ENCODE results near the gene FRMD1. TPM values are rescaled to one million over a fixed set of nuclear protein-coding genes. Genes with fewer than 3 reads are reported as not detected.

FRMD1 gene
- total and polyA plus RNA-seq, 2 experiments from 2014 or later, result 0.07 TPM; not detected in 1

DNA sequence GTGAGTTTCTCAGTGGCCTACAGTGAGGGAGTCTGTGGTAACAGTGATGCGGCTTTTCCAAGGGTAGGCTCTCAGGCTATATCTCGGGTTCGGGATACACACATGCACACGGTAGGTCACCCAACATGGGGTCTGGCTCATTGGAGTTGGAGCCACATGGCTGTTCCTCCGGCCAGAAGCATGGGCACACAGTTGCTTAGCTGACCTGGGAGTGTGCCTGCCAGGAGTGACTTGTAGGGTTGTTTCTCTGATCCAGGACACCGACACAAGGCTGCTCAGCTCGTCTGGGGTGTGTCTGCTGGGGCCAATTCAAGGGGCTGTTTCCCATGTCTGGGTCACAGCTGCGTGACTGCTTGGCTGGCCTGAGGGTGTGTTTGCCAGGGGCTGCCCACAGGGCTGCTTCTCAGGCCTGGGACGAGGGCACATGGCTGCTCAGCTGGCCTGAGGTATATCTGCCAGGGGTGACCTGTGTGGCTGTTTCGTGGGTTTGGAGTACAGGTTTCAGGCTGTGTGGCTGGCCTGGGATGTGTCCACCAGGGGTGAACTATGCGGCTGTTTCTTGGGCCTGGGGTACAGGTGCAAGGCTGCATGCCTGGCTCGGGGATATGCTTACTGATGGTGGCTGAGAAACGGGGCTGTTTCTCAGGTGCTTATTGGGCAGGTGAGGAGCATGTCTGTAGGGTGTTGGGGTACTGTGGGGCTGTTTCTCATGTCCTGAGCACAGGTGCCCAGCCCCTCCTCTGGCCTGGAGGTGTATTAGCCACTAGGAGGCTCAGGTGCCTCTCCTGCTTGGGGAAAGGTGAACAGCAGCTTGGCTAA, 66.4 kb downstream of the FRMD1 start:
- 85% methylated on average over 13 of the region's 13 CpGs for WGBS (ENCODE audit: low lambda C conversion rate, missing lambda C conversion rate)
- DNase-seq (ENCODE audit: low spot score), result no peak

DNA sequence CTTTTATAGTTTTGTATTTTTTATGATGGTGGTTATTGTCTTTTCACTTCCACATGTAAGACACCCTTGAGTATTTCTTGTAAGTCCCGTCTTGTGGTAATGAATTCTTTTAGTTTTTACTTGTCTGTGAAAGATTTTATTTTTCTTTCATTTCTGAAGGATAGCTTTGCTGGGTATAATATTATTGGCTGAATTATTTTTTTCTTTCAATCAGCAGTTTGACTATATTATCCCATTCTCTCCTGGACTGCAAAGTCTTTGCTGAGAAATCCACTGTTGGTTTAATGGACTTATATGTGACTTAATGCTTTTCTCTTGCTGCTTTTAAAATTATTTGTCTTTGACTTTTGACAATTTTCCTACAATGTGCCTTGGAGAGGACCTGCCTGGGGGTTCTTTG, 67.7 kb downstream of the FRMD1 start:
- Histone ChIP-seq H2AFZ (no peak overlapping the region), H3K79me2 (no peaks in the 10 kb centered on the region)
- WGBS (ENCODE audit: low lambda C conversion rate, missing lambda C conversion rate), result 91% methylated on average over 1 of the region's 1 CpG

More for the DNA sequence above, 66.4 kb downstream of the FRMD1 start:
- Histone ChIP-seq H3K9me3 (ENCODE audit: low read depth) (peaks cover 11% of the 10 kb centered on the region), H3K4me2 (no peak overlapping the region), H3K79me2 (no peaks in the 10 kb centered on the region), H3K4me3 (no peak overlapping the region), H4K20me1 (ENCODE audit: insufficient read depth, poor library complexity, severe bottlenecking) (no peaks in the 10 kb centered on the region), H3K4me1 (ENCODE audit: insufficient read depth) (peaks cover 15% of the 10 kb centered on the region), H3K36me3 (replicated peaks; ENCODE audit: insufficient read depth, low read depth) (no peaks in the 10 kb centered on the region), H3K9me2 (replicated peaks; ENCODE audit: insufficient read depth) (no peaks in the 10 kb centered on the region), H3K27me3 (no peaks in the 10 kb centered on the region), H3K27ac (no peak overlapping the region), H2AFZ (no peak overlapping the region)
- TF ChIP-seq EZH2phosphoT487 (IDR thresholded peaks at IDR 0.05; ENCODE audit: low read depth, severe bottlenecking, unreplicated experiment) (no peak), EZH2 (IDR thresholded peaks at IDR 0.05; ENCODE audit: borderline replicate concordance) (no peak)
- TF ChIP-seq, protein P1, sequence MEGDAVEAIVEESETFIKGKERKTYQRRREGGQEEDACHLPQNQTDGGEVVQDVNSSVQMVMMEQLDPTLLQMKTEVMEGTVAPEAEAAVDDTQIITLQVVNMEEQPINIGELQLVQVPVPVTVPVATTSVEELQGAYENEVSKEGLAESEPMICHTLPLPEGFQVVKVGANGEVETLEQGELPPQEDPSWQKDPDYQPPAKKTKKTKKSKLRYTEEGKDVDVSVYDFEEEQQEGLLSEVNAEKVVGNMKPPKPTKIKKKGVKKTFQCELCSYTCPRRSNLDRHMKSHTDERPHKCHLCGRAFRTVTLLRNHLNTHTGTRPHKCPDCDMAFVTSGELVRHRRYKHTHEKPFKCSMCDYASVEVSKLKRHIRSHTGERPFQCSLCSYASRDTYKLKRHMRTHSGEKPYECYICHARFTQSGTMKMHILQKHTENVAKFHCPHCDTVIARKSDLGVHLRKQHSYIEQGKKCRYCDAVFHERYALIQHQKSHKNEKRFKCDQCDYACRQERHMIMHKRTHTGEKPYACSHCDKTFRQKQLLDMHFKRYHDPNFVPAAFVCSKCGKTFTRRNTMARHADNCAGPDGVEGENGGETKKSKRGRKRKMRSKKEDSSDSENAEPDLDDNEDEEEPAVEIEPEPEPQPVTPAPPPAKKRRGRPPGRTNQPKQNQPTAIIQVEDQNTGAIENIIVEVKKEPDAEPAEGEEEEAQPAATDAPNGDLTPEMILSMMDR (IDR thresholded peaks at IDR 0.05; ENCODE audit: poor library complexity), result no peak

DNA sequence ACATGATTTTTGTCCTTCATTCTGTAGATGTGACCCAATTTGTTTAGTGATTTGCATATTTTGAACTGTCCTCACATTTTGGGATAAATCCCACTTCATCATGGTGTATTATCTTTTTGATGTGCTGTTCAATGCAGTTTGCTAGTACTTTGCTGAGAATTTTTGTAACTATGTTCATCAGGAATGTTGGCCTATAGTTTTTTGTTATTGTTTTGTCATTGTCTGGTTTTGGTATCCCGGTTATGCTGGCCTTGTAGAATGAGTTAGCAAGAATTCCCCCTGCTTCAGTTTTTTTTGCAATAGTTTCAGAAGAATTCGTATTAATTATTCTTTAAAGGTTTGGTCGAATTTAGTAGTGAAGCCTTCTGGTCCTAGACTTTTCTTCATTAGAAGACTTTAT, 69.7 kb downstream of the FRMD1 start:
- WGBS (ENCODE audit: low lambda C conversion rate, missing lambda C conversion rate), result 90% methylated on average over 3 of the region's 3 CpGs

More for the DNA sequence above, 67.7 kb downstream of the FRMD1 start:
- Histone ChIP-seq H3K9me2 (replicated peaks; ENCODE audit: insufficient read depth) (no peaks in the 10 kb centered on the region), H3K4me1 (ENCODE audit: insufficient read depth) (peaks cover 4% of the 10 kb centered on the region), H4K20me1 (ENCODE audit: insufficient read depth, poor library complexity, severe bottlenecking) (no peaks in the 10 kb centered on the region), H3K9me3 (ENCODE audit: low read depth) (peaks cover 11% of the 10 kb centered on the region), H3K36me3 (replicated peaks; ENCODE audit: insufficient read depth, low read depth) (no peaks in the 10 kb centered on the region), H3K27me3 (no peaks in the 10 kb centered on the region), H3K27ac (no peak overlapping the region), H3K4me3 (no peak overlapping the region), H3K4me2 (no peak overlapping the region)
- no peak for DNase-seq (ENCODE audit: low spot score)
- TF ChIP-seq, protein P1 (IDR thresholded peaks at IDR 0.05; ENCODE audit: poor library complexity), result no peak
- TF ChIP-seq EZH2phosphoT487 (IDR thresholded peaks at IDR 0.05; ENCODE audit: low read depth, severe bottlenecking, unreplicated experiment), result no peak
- no peak for TF ChIP-seq EZH2 (IDR thresholded peaks at IDR 0.05; ENCODE audit: borderline replicate concordance)

More for the DNA sequence above, 69.7 kb downstream of the FRMD1 start:
- Histone ChIP-seq H2AFZ (no peak overlapping the region), H3K27ac (no peak overlapping the region), H4K20me1 (ENCODE audit: insufficient read depth, poor library complexity, severe bottlenecking) (no peaks in the 10 kb centered on the region), H3K4me1 (ENCODE audit: insufficient read depth) (no peaks in the 10 kb centered on the region), H3K36me3 (replicated peaks; ENCODE audit: insufficient read depth, low read depth) (no peaks in the 10 kb centered on the region), H3K9me3 (ENCODE audit: low read depth) (peaks cover 11% of the 10 kb centered on the region), H3K4me2 (no peak overlapping the region), H3K27me3 (no peaks in the 10 kb centered on the region), H3K9me2 (replicated peaks; ENCODE audit: insufficient read depth) (no peaks in the 10 kb centered on the region), H3K79me2 (no peaks in the 10 kb centered on the region), H3K4me3 (no peak overlapping the region)
- no peak for DNase-seq (ENCODE audit: low spot score)
- no peak for TF ChIP-seq EZH2phosphoT487 (IDR thresholded peaks at IDR 0.05; ENCODE audit: low read depth, severe bottlenecking, unreplicated experiment)
- TF ChIP-seq EZH2 (IDR thresholded peaks at IDR 0.05; ENCODE audit: borderline replicate concordance), result no peak
- TF ChIP-seq, protein P1 (IDR thresholded peaks at IDR 0.05; ENCODE audit: poor library complexity), result no peak

Data from hepatocyte (in vitro differentiated cells).